MCF 10A (cell line): ENCODE results near the gene HSD3B2. TPM values are rescaled to one million over a fixed set of nuclear protein-coding genes. Genes with fewer than 3 reads are reported as not detected.

Experiments
- total RNA-seq: library from RNA; stranded (reverse); gene quantifications from 2 replicates; pipeline ENCODE4 v1.2.3, GENCODE V29; 2022

HSD3B2 gene
- total RNA-seq, 1 experiment from 2014 or later, result not detected

Other genes starting within 250 kb of the HSD3B2 start
- gene HAO2, start 46.4 kb upstream of the HSD3B2 start, total RNA-seq, result not detected in 2 replicates
- gene HSD3B1, start 92.1 kb downstream of the HSD3B2 start, total RNA-seq, result not detected in 2 replicates
- gene ZNF697, start 233.1 kb downstream of the HSD3B2 start, total RNA-seq, result 12.2 and 13.2 TPM in 2 replicates